C4-2B (cell line): ENCODE data around the gene ITGA11.

ENCODE experiments used
- ZFX ChIP-seq: fragments of 450-650 bp; IDR thresholded peaks from 2 replicates; pipeline ENCODE4 v1.6.1; 2017
- TF ChIP-seq, protein P1 (sequence below): fragments of 450-650 bp; conservative IDR thresholded peaks from 2 replicates; pipeline ENCODE4 v1.5.1; 2017; ENCODE audit warnings: mild to moderate bottlenecking

GRCh38 chr15:68417051-68417450, 14.9 kb downstream of the ITGA11 start:
- TF ChIP-seq, protein P1, sequence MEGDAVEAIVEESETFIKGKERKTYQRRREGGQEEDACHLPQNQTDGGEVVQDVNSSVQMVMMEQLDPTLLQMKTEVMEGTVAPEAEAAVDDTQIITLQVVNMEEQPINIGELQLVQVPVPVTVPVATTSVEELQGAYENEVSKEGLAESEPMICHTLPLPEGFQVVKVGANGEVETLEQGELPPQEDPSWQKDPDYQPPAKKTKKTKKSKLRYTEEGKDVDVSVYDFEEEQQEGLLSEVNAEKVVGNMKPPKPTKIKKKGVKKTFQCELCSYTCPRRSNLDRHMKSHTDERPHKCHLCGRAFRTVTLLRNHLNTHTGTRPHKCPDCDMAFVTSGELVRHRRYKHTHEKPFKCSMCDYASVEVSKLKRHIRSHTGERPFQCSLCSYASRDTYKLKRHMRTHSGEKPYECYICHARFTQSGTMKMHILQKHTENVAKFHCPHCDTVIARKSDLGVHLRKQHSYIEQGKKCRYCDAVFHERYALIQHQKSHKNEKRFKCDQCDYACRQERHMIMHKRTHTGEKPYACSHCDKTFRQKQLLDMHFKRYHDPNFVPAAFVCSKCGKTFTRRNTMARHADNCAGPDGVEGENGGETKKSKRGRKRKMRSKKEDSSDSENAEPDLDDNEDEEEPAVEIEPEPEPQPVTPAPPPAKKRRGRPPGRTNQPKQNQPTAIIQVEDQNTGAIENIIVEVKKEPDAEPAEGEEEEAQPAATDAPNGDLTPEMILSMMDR = no peak
- TF ChIP-seq ZFX = no peak
